T-helper 2 cell treated with Interferon-gamma antibody and Interleukin-4, amounts not matched to agents 100 ng/mL and 5 ng/mL, for 36 hours (primary cell): ENCODE results near the gene ST6GALNAC3. TPM values are rescaled to one million over a fixed set of nuclear protein-coding genes. Genes with fewer than 3 reads are reported as not detected.
"Not testable (repeated sequence)": the region's sequence is repeated elsewhere in the genome, so short reads cannot be mapped to it uniquely, and the experiment has no call there.

Source experiments
- intact Hi-C: fragments of 100-400 bp; cut with micrococcal nuclease; formaldehyde crosslinking; loops from one replicate; pipeline ENCODE4 v1.15.1; 2023
- total RNA-seq: library from RNA; stranded (reverse); gene quantifications from 2 replicates; pipeline ENCODE4 v1.2.3, GENCODE V29; 2022

Gene ST6GALNAC3
- total RNA-seq = 0.30 and 0.34 TPM in 2 replicates

DNA sequence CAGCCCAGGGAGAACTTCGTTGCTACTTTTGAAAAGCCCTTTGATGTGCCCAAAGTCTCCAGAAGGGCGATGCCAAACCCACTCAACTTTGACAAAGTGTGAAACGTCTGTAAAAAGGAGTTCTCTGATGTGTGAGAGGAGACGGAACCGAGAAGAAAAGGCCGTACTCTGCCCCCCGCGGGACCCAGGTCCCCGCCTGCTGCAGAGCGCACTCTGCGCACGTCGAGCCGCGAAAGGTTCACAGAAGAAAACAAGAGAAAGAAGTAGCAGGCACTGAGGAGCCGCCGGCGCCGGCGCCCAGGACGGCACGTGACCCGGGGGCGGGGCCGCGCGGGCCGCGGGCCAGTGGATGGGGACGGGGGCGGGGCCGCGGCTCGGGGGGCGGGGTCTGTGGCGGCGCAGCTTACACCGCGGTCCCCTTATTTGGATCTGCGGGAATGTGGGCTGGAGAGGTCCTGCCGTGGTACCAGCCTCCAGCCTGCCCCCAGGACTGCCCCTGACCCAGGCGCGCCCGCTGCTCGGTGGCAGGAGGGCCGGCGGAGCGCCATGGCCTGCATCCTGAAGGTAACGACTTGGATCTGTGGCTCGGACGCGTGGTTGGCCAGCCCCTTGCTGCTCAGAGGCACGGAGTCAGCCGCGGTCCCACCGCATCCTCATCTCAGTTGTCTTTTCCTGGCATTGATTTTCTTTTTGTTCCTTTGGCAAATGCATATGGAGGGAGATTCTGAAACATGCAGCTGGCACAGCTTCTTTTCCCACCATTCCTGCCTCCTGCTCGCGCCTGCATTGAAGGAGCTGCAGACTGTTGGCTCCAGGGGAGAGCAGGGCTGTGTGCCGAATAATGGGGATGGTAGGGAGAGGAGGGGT, at the start of gene ST6GALNAC3:
ST6GALNAC3 (plus strand) TSS at position 426 of the 867 bp plus-strand sequence.
- intact Hi-C loops = loop anchor here (1.0 to 2.0 kb wide), 2 partner anchors 50 to 288 kb away; partner anchors contain the start of gene RABGGTB

- intact Hi-C loops = no loop called here
Measured at GRCh38 chr1:76027341-76027740, 47.2 kb upstream of the ST6GALNAC3 start.

- intact Hi-C loops = no loop called here
Measured at GRCh38 chr1:76029331-76029730, 45.2 kb upstream of the ST6GALNAC3 start.

- intact Hi-C loops = no loop called here
Measured at GRCh38 chr1:76031496-76031895, 43.0 kb upstream of the ST6GALNAC3 start.

- intact Hi-C loops = no loop called here
Measured at GRCh38 chr1:76033800-76034475, 40.6 kb upstream of the ST6GALNAC3 start.

GRCh38 chr1:76035053-76035452, 39.5 kb upstream of the ST6GALNAC3 start:
- intact Hi-C loops = no loop called here

GRCh38 chr1:76037324-76037723, 37.2 kb upstream of the ST6GALNAC3 start:
- intact Hi-C loops = no loop called here

DNA sequence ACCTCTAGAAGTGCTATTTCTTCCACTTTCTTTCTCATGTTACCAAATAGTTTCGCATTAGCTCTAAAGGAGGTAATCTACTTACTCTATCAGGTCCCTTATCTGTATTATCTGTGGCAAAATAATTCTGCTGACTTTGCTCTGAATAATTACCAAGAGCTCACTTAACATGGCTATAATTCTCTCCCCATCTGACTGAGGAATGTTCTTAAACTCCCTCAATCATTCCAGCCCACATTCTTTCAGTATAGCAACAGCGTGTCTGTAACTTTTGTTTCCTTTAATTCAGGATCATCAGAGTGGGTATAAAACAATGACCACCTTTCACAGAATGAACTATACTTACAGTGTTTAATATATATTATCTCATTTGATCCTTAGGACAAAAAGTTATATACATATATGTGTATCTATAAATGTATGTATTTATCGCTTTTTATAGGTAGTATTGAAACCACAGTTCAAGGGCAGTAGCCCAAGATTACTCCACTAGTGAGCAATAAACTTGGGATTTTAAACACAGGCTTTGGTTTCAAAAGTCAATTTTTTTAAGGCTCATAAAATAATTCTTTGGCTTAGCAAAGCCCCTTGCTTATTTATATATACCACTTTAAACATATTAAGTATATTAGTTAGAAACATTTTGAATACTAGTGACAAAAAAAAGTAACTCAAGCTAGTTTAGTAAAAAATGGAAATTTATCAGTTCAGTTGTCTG, 36.1 kb upstream of the ST6GALNAC3 start:
- intact Hi-C loops = no loop called here

- intact Hi-C loops = no loop called here
Measured at GRCh38 chr1:76046149-76046548, 28.4 kb upstream of the ST6GALNAC3 start.

DNA sequence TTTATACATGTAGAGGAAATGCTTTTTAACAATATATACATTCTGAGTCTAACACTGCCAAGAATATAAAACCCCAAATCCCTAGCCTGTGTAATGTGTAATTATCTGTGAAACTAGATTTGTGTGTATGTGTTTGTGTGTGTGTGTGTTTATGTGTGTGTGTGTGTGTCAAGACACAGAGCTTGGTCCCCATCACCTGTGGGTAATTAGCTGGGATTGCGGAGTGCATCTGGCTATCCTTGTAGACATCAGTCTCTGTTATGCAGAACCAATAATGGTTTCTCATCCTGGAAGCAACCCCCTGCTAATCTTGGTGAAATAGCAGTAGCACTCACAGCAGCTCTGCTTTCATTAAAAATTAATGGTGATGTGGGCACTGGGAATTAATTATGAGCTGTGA, 26.3 kb upstream of the ST6GALNAC3 start:
- intact Hi-C loops = no loop called here

DNA sequence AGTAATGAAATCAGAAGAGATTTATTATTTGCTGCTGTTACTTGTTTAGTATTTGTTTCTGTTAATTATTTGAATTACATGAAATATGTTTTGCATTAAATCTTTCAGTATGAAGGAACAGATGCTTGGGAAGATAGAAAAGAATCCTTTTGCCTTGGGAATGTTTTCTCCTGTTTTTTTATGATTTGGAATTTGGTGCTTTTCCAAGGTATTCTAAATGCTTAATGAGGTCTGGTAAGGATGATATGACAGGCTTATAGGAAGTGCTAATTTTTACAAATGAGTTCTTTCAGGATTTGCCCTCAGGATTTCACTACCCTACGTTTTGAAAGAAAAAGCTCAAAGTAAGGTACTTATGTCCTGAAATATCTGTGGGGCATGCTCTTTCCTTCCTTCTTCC, 25.6 kb upstream of the ST6GALNAC3 start:
- intact Hi-C loops = no loop called here

GRCh38 chr1:76049498-76049897, 25.0 kb upstream of the ST6GALNAC3 start:
- intact Hi-C loops = no loop called here

DNA sequence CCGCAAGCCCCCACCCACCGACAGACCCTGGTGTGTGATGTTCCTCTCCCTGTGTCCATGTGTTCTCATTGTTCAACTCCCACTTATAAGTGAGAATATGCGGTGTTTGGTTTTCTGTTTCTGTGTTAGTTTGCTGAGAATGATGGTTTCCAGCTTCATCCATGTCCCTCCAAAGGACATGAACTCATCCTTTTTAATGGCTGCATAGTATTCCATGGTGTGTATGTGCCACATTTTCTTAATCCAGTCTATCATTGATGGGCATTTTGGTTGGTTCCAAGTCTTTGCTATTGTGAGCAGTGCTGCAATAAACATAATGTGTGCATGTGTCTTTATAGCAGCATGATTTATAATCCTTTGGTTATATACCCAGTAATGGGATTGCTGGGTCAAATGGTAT, 24.5 kb upstream of the ST6GALNAC3 start:
- intact Hi-C loops = not testable (repeated sequence)

GRCh38 chr1:76053021-76053420, 21.5 kb upstream of the ST6GALNAC3 start:
- intact Hi-C loops = no loop called here

DNA sequence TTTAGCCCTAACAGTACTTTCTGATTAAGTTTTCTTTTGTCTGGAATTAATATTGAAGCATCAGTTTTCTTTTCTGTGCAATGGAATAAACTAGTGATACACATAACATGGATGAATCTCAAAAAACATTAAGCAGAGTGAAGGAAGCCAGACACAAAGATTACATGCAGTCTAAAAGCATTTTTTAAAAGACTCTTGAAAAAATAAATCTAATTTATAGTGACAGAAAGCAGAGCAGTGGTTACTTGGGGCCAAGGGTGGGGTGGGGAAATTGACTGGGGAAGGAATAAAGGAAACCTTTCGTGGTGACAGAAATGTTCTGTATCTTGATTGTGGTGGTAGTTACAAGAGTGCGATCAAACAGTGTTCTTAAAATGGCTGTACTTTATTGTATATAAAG, 20.2 kb upstream of the ST6GALNAC3 start:
- intact Hi-C loops = no loop called here

DNA sequence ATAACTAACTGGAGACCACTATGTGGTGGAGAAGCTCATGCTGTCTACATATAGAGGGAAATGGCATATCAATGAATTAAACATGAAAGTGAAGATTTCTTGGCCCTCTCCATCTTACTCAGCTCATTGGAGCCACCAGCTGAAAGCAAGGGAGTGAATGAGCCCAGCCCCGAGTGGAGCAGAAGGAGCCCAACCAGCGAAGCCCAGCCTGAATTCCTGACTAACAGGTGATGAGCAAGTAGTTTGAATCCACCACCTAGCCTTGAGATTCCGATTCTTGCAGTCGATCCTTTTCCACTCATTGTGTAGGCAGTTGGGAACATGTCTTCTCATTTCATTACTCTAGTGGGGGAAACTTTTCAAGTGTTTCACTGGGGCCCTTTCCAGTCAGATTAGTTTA, 18.6 kb upstream of the ST6GALNAC3 start:
- intact Hi-C loops = no loop called here

DNA sequence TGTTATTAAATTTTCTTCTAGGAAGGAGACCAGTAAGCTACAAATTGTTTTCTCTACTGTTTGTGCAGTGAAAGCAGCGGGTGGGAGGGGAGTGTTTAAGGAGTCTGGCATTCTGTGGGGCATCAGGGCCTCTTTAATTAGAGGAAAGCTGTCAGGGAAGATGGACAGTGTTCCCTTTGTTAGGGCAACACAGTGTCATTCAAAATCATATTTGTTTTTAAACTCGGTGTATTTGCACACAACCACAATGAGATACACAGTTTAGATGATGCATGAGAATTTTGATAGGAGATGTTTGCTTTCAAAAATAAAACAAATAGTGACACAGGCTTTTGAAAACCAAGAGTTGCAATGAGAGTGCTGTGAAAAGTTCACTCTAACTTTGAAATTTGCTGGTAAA, 15.1 kb upstream of the ST6GALNAC3 start:
- intact Hi-C loops = no loop called here

DNA sequence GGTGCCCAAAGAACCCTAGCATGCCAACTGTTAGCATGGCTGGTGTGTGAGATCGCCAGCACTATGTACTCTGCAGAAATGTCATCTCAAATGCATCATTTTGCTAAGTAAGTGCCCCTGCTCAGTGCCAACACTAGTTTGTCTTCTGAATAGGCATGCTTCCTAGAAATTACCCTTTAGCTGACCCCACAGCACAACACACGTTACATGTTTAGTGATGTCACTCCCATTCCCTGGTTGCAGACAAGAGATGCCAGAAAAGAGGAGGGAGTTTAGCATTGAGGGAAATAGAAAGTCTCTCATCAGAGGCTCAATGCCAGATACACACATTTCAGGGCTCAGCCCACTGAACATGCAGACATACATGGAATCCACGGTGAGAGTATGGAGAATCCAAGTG, 9.3 kb upstream of the ST6GALNAC3 start:
- intact Hi-C loops = no loop called here

- intact Hi-C loops = no loop called here
Measured at GRCh38 chr1:76066394-76066793, 8.2 kb upstream of the ST6GALNAC3 start.

- intact Hi-C loops = no loop called here
Measured at GRCh38 chr1:76068542-76068941, 6.0 kb upstream of the ST6GALNAC3 start.

DNA sequence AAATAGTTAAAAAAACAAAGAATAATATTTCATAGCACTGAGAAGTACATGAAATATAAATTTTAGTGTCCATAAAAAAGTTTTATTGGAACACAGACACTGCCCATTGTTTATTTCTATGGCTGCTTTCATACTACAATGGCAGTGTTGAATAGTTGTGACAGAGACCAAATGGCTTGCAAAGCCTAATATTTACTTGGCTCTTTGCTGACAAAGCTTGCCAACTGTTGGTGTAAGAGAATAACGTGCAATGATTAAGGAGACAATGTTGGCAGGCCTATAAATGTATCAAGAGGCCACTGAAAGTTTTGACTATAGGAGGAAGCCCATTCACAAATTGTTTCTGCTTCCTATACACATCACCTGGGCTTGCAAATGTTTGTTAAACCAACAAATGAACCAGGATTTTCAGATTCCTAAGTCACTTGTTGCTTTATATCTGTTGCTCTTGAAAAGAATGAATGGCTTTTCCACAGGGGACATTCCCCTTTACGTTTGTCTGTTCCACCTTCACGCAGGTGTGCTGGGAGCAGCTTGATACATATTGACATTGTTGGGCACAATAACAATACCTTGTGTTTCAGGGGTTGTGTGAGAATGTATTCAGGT, 5.5 kb upstream of the ST6GALNAC3 start:
- intact Hi-C loops = no loop called here

GRCh38 chr1:76070538-76070937, 4.0 kb upstream of the ST6GALNAC3 start:
- intact Hi-C loops = no loop called here
